Thoracic aorta (tissue), 2 donors: Measurements from ENCODE around the gene SKIDA1. TPM values are rescaled to one million over a fixed set of nuclear protein-coding genes. Genes with fewer than 3 reads are reported as not detected.

ENCODE experiments used
- ATAC-seq: fragments of 150-250 bp; one replicate; pipeline ENCODE4 v1.8.0; 2017; ENCODE audit warnings: low read depth; ENCODE audit not compliant: insufficient number of reproducible peaks, low FRiP score
- DNase-seq: peaks from one replicate; pipeline ENCODE4 v3.0.0-alpha.2; 2020; ENCODE audit warnings: low spot score
- H3K27ac ChIP-seq, 2 donors: fragments of 200-600 bp; sonication (generic); 1 replicate in 1 of 2; 2 replicates in 1 of 2; pipeline ENCODE4 v1.5.1; 2016; ENCODE audit warnings: mild to moderate bottlenecking in 2 of 2, moderate library complexity in 2 of 2
- H3K27me3 ChIP-seq: fragments of 200-600 bp; sonication (generic); replicated peaks from 2 replicates; pipeline ENCODE4 v1.6.0; 2016; ENCODE audit warnings: mild to moderate bottlenecking; ENCODE audit not compliant: insufficient read depth
- H3K36me3 ChIP-seq: fragments of 200-600 bp; sonication (generic); one replicate; pipeline ENCODE4 v1.5.1; 2016
- H3K4me1 ChIP-seq, 2 donors: fragments of 200-600 bp; sonication (generic); 1 replicate in 1 of 2; 2 replicates in 1 of 2; pipeline versions ENCODE4 v1.5.1 to v1.6.0; 2016; ENCODE audit warnings: low read depth in 2 of 2, mild to moderate bottlenecking in 1 of 2; ENCODE audit not compliant: control insufficient read depth in 1 of 2
- H3K4me3 ChIP-seq: fragments of 200-600 bp; sonication (generic); 2 replicates; pipeline ENCODE4 v1.5.1; 2016; ENCODE audit warnings: mild to moderate bottlenecking
- H3K9me3 ChIP-seq: fragments of 200-600 bp; sonication (generic); 2 replicates; pipeline ENCODE4 v1.5.1; 2016
- CTCF ChIP-seq: fragments of 200-600 bp; sonication (generic); IDR thresholded peaks from one replicate; pipeline ENCODE4 v1.5.1; 2019; ENCODE audit warnings: antibody characterized with exemption
- total RNA-seq, 2 donors: library from RNA; depleted of rRNA; stranded (reverse); fragments of >200 nt; gene quantifications; one replicate each; pipeline versions ENCODE4 v1.1.0 to v1.2.3, GENCODE V29; 2016

Gene SKIDA1
- total RNA-seq, 2 donors from 2014 or later: 0.71 to 5.3 TPM

- Histone ChIP-seq H3K27me3 (no peaks in the 10 kb centered on the region), H3K4me1 (peaks cover 9 to 35% of the 10 kb centered on the region in 2 donors), H3K27ac (peak overlapping the region; percentile 61 to 65), H3K4me3 (peak overlapping the region; percentile 76), H3K36me3 (no peaks in the 10 kb centered on the region), H3K9me3 (no peaks in the 10 kb centered on the region)
- no peak for TF ChIP-seq CTCF
- ATAC-seq (no peak), DNase-seq (no peak)
Observed at GRCh38 chr10:21517134-21518031, 8.1 kb downstream of the SKIDA1 start.

- Histone ChIP-seq H3K27me3 (no peaks in the 10 kb centered on the region), H3K4me1 (peaks cover 9 to 35% of the 10 kb centered on the region in 2 donors), H3K9me3 (no peaks in the 10 kb centered on the region), H3K27ac (peak overlapping the region; percentile 22 to 29), H3K4me3 (peak overlapping the region; percentile 78), H3K36me3 (no peaks in the 10 kb centered on the region)
- DNase-seq: no peak
- no peak for TF ChIP-seq CTCF
- ATAC-seq: no peak
Observed at GRCh38 chr10:21516242-21517131, 9.0 kb downstream of the SKIDA1 start.

- DNase-seq (no peak), ATAC-seq (no peak)
- no peaks in the 10 kb centered on the region for H3K9me3 ChIP-seq
- peak overlapping the region in 1 of 2 donors; percentile 22 for H3K27ac ChIP-seq
- H3K4me3 ChIP-seq: peak overlapping the region; percentile 78
- H3K4me1 ChIP-seq: peaks cover 9 to 30% of the 10 kb centered on the region in 2 donors
- no peaks in the 10 kb centered on the region for H3K36me3 ChIP-seq
- no peaks in the 10 kb centered on the region for H3K27me3 ChIP-seq
- no peak for TF ChIP-seq CTCF
Observed at GRCh38 chr10:21515361-21516241, 9.9 kb downstream of the SKIDA1 start.

GRCh38 chr10:21514818-21515351 is 10.6 kb downstream of the SKIDA1 start:
- no peak for DNase-seq
- peaks cover 9 to 29% of the 10 kb centered on the region in 2 donors for H3K4me1 ChIP-seq
- H3K27me3 ChIP-seq: no peaks in the 10 kb centered on the region
- no peaks in the 10 kb centered on the region for H3K36me3 ChIP-seq
- ATAC-seq: no peak
- H3K4me3 ChIP-seq: no peak overlapping the region
- no peak overlapping the region for H3K27ac ChIP-seq
- no peaks in the 10 kb centered on the region for H3K9me3 ChIP-seq
- TF ChIP-seq CTCF: no peak
